Kidney glomerular epithelial cell (primary cell): Measurements from ENCODE around the gene TCERG1L.

Experiments used
- DNase-seq: peaks from one replicate; lab custom pipeline; 2025; lab: John Stamatoyannopoulos, UW

The TCERG1L gene

GRCh38 chr10:131226446-131227162, 84.9 kb downstream of the TCERG1L start:
- no peak for DNase-seq

- DNase-seq = no peak
These were observed 87.4 kb downstream of the TCERG1L start for GRCh38 chr10:131224106-131224505.

- no peak for DNase-seq
These were observed 88.1 kb downstream of the TCERG1L start for GRCh38 chr10:131223422-131223821.

- no peak for DNase-seq
These were observed 88.5 kb downstream of the TCERG1L start for GRCh38 chr10:131222986-131223385.

- DNase-seq = no peak
These were observed 89.8 kb downstream of the TCERG1L start for GRCh38 chr10:131221632-131222277.

GRCh38 chr10:131220601-131221171, 90.8 kb downstream of the TCERG1L start:
- no peak for DNase-seq

- DNase-seq = no peak
These were observed 91.5 kb downstream of the TCERG1L start for GRCh38 chr10:131219955-131220489.

GRCh38 chr10:131219584-131219886, 92.0 kb downstream of the TCERG1L start:
- no peak for DNase-seq

- DNase-seq = no peak
These were observed 92.5 kb downstream of the TCERG1L start for GRCh38 chr10:131218811-131219583.

- no peak for DNase-seq
These were observed 94.8 kb downstream of the TCERG1L start for GRCh38 chr10:131216681-131217230.

GRCh38 chr10:131215776-131216175, 95.7 kb downstream of the TCERG1L start:
- no peak for DNase-seq

GRCh38 chr10:131214521-131215244, 96.8 kb downstream of the TCERG1L start:
- no peak for DNase-seq

- DNase-seq = no peak
These were observed 97.6 kb downstream of the TCERG1L start for GRCh38 chr10:131213741-131214505.

GRCh38 chr10:131212763-131213325, 98.7 kb downstream of the TCERG1L start:
- DNase-seq = no peak

- no peak for DNase-seq
These were observed 99.4 kb downstream of the TCERG1L start for GRCh38 chr10:131211965-131212619.

GRCh38 chr10:131211559-131211958, 100.0 kb downstream of the TCERG1L start:
- DNase-seq = no peak

- DNase-seq = no peak
These were observed 100.4 kb downstream of the TCERG1L start for GRCh38 chr10:131211146-131211545.

- no peak for DNase-seq
These were observed 101.3 kb downstream of the TCERG1L start for GRCh38 chr10:131210181-131210580.

GRCh38 chr10:131207584-131208532, 103.7 kb downstream of the TCERG1L start:
- DNase-seq = no peak
